CD4-positive, alpha-beta T cell (primary cell): Measurements from ENCODE around the gene FAM76B. TPM values are rescaled to one million over a fixed set of nuclear protein-coding genes. Genes with fewer than 3 reads are reported as not detected.

Experiments
- ATAC-seq: fragments of 200-7000 bp; cut with Tn5 transposase; one replicate; pipeline ENCODE4 v1.10.0; 2022; ENCODE audit warnings: mild to moderate bottlenecking; ENCODE audit not compliant: poor library complexity
- CTCF ChIA-PET: fragments of 350-600 bp; sonication (Branson Sonifier 250); formaldehyde crosslinking; loops from one replicate; lab custom pipeline; 2021; ENCODE audit warnings: antibody characterized with exemption, inconsistent platforms; lab: Charles Lee
- POLR2A ChIA-PET: fragments of 350-600 bp; sonication (Branson Sonifier 250); formaldehyde crosslinking; loops from one replicate; lab custom pipeline; 2021; ENCODE audit warnings: antibody characterized with exemption, inconsistent platforms; lab: Charles Lee
- DNase-seq, 14 experiments: peaks; one replicate each; pipeline ENCODE4 v3.0.0-alpha.2; 2013 to 2020; ENCODE audit warnings: mixed read lengths in 2 of 14
- H3K27ac ChIP-seq, 2 donors: one replicate each; pipeline versions ENCODE4 v1.5.1 to v1.7.0; 2013; ENCODE audit warnings: low read length in 2 of 2, low read depth in 1 of 2, mild to moderate bottlenecking in 1 of 2
- H3K27me3 ChIP-seq, 2 experiments: 1 replicate in 1 of 2; 2 replicates in 1 of 2; pipeline versions ENCODE4 v1.6.1 to v1.7.0; 2013; ENCODE audit warnings: low read length in 2 of 2, control low read depth in 1 of 2, mild to moderate bottlenecking in 1 of 2, moderate library complexity in 1 of 2; ENCODE audit not compliant: insufficient read depth in 2 of 2, control insufficient read depth in 1 of 2
- H3K36me3 ChIP-seq: one replicate; pipeline ENCODE4 v1.6.1; 2013; ENCODE audit warnings: low read length, control low read depth; ENCODE audit not compliant: insufficient read depth
- H3K4me1 ChIP-seq: one replicate; pipeline ENCODE4 v1.6.1; 2013; ENCODE audit warnings: low read length, control low read depth; ENCODE audit not compliant: insufficient read depth
- H3K4me3 ChIP-seq: one replicate; pipeline ENCODE4 v1.5.1; 2013; ENCODE audit warnings: mild to moderate bottlenecking, low read length, moderate library complexity
- H3K9me3 ChIP-seq, 2 experiments: 1 replicate in 1 of 2; 2 replicates in 1 of 2; pipeline versions ENCODE4 v1.6.1 to v1.7.0; 2013; ENCODE audit warnings: low read length in 2 of 2, mild to moderate bottlenecking in 2 of 2, control low read depth in 1 of 2, moderate library complexity in 1 of 2; ENCODE audit not compliant: control insufficient read depth in 1 of 2, insufficient read depth in 1 of 2
- H3K27ac Mint-ChIP-seq: one replicate; pipeline ENCODE4 v1.8.0; 2020; ENCODE audit warnings: mixed read lengths
- H3K27me3 Mint-ChIP-seq: one replicate; pipeline ENCODE4 v1.8.0; 2021; ENCODE audit warnings: mixed read lengths
- H3K36me3 Mint-ChIP-seq: one replicate; pipeline ENCODE4 v1.8.0; 2021; ENCODE audit warnings: low read depth, mixed read lengths
- H3K4me1 Mint-ChIP-seq: one replicate; pipeline ENCODE4 v1.8.0; 2021; ENCODE audit warnings: low read depth, mixed read lengths
- H3K4me3 Mint-ChIP-seq: one replicate; pipeline ENCODE4 v1.8.0; 2020; ENCODE audit warnings: mild to moderate bottlenecking, mixed read lengths
- H3K9me3 Mint-ChIP-seq: one replicate; pipeline ENCODE4 v1.8.0; 2020; ENCODE audit warnings: mixed read lengths
- CTCF ChIP-seq: fragments of 200-600 bp; IDR thresholded peaks from one replicate; pipeline ENCODE4 v1.8.0; 2022; ENCODE audit warnings: antibody characterized with exemption, mild to moderate bottlenecking
- intact Hi-C, 2 experiments: fragments of 100-400 bp; cut with DNase I in 1 of 2; cut with micrococcal nuclease in 1 of 2; formaldehyde crosslinking; loops; one replicate each; pipeline versions ENCODE4 v1.15.1 to v1.9.0; 2023 to 2025; cut with DNase I, micrococcal nuclease
- total RNA-seq, 174 experiments: library from RNA in 2 of 174; stranded (reverse) in 2 of 174; gene quantifications; one replicate each; pipeline ENCODE4 v1.2.3 and lab custom pipeline; 2021 to 2026

The FAM76B gene
- total RNA-seq, 2 experiments from 2014 or later, result 95.1 to 101 TPM

- H3K9me3 Mint-ChIP-seq, result no peaks in the 10 kb centered on the region
- H3K4me1 Mint-ChIP-seq, result peaks cover 61% of the 10 kb centered on the region
- H3K27ac ChIP-seq, result peak within 1 kb of the TSS; percentile 99 to 100
- H3K36me3 ChIP-seq, result peaks cover 18% of the 10 kb centered on the region
- H3K4me1 ChIP-seq, result peaks cover 24% of the 10 kb centered on the region
- peak within 1 kb of the TSS; percentile 93 for H3K4me3 ChIP-seq
- ChIA-PET POLR2A (interaction anchor here (0.6 to 5.2 kb wide), 49 partner anchors 8 to 1661 kb away, joined by 3 to 145 read pairs (median 7); partner anchors contain the start of genes CCDC82, CWC15, ENDOD1 and FUT4), CTCF (interaction anchor here (0.9 to 1.7 kb wide), 7 partner anchors 559 to 1168 kb away, joined by 3 to 6 read pairs (median 3); partner anchors contain the start of genes CWC15, KDM4D and SESN3)
- TF ChIP-seq CTCF, result no peak
- peaks cover 55% of the 10 kb centered on the region for H3K36me3 Mint-ChIP-seq
- intact Hi-C loops, result loop anchor here (1.0 to 10.0 kb wide), 8 partner anchors 222 to 1276 kb away; partner anchors contain the start of genes C11orf97 (in 1 of the 2), FUT4 (in 1 of the 2), JRKL (in 1 of the 2) and SRSF8 (in 1 of the 2)
- H3K9me3 ChIP-seq, result no peaks in the 10 kb centered on the region
- H3K27me3 ChIP-seq, result no peaks in the 10 kb centered on the region
- H3K4me3 Mint-ChIP-seq, result peak within 1 kb of the TSS; percentile 96
- peak; percentile 54 for ATAC-seq
- peak within 1 kb of the TSS; percentile 100 for H3K27ac Mint-ChIP-seq
- DNase-seq, result peak; percentile 87 to 97 (median 90)
- H3K27me3 Mint-ChIP-seq, result no peaks in the 10 kb centered on the region
Observed at GRCh38 chr11:95790123-95790932, 746 bp upstream of the FAM76B start, which contains the start of gene CEP57. TSS of gene CEP57 (plus strand) at chr11:95790498. CDS start at chr11:95790699, 201 bp downstream.

- Histone ChIP-seq H3K4me1 (peaks cover 24% of the 10 kb centered on the region), H3K9me3 (no peaks in the 10 kb centered on the region), H3K4me3 (peak overlapping the region; percentile 93), H3K27ac (peak overlapping the region; percentile 99 to 100), H3K36me3 (peaks cover 28% of the 10 kb centered on the region), H3K27me3 (no peaks in the 10 kb centered on the region)
- no peak for TF ChIP-seq CTCF
- Mint-ChIP-seq H3K27ac (peak overlapping the region; percentile 100), H3K4me1 (peaks cover 60% of the 10 kb centered on the region), H3K4me3 (peak overlapping the region; percentile 96), H3K36me3 (peaks cover 67% of the 10 kb centered on the region), H3K9me3 (no peaks in the 10 kb centered on the region), H3K27me3 (no peaks in the 10 kb centered on the region)
- DNase-seq (peak in 10 of 14 experiments; percentile 8 to 69 (median 32)), ATAC-seq (no peak)
- intact Hi-C loops, result loop anchor here (2.0 to 10.0 kb wide), 4 partner anchors 557 to 2004 kb away; partner anchors contain the start of genes SESN3 (in 2 of the 2) and MED17 (in 1 of the 2)
- CTCF ChIA-PET, result interaction anchor here (0.8 to 1.7 kb wide), 7 partner anchors 16 to 1166 kb away, joined by 3 to 6 read pairs (median 3); partner anchors contain the start of gene SESN3
- POLR2A ChIA-PET, result interaction anchor here (0.6 to 5.2 kb wide), 40 partner anchors 9 to 1660 kb away, joined by 3 to 145 read pairs (median 9); partner anchors contain the start of genes CCDC82, CWC15, ENDOD1 and FUT4
Observed at GRCh38 chr11:95788921-95789505, 569 bp downstream of the FAM76B start.

- Mint-ChIP-seq H3K36me3 (peaks cover 96% of the 10 kb centered on the region), H3K27me3 (no peaks in the 10 kb centered on the region), H3K4me1 (peaks cover 39% of the 10 kb centered on the region), H3K27ac (no peak overlapping the region), H3K4me3 (no peak overlapping the region), H3K9me3 (no peaks in the 10 kb centered on the region)
- intact Hi-C loops, result loop anchor here in 1 of 2 experiments (10.0 kb wide), 1 partner anchor 1996 kb away; the partner anchor contains the start of gene MED17
- Histone ChIP-seq H3K36me3 (peaks cover 93% of the 10 kb centered on the region), H3K4me3 (no peak overlapping the region), H3K27me3 (no peaks in the 10 kb centered on the region), H3K4me1 (no peaks in the 10 kb centered on the region), H3K27ac (no peak overlapping the region), H3K9me3 (no peaks in the 10 kb centered on the region)
- DNase-seq, result no peak
- ChIA-PET CTCF (interaction anchor here (0.7 to 1.2 kb wide), 2 partner anchors 714 to 1280 kb away, joined by 3 read pairs; partner anchors contain the start of gene SRSF8), POLR2A (interaction anchor here (3.2 kb wide), 1 partner anchor 9 kb away, joined by 23 read pairs; the partner anchor contains the start of genes CEP57 and FAM76B)
- TF ChIP-seq CTCF, result no peak
- ATAC-seq, result no peak
Observed at GRCh38 chr11:95780544-95780943, 9.0 kb downstream of the FAM76B start.
